ENCODE measurements around the gene SNIP1.

- TF ChIP-seq CTCF (IDR thresholded peaks at IDR 0.05; ENCODE audit: low read length): no peak
- TF ChIP-seq EZH2 (optimal IDR thresholded peaks at IDR 0.05; ENCODE audit: low read depth, low read length): no peak
- no peak for TF ChIP-seq EZH2phosphoT487 (IDR thresholded peaks at IDR 0.05; ENCODE audit: low read length)
Observed at GRCh38 chr1:37495875-37496274, 58.2 kb downstream of the SNIP1 start.

All from MM.1S (cell line).